ENCODE measurements around the gene TFCP2L1.
"Not testable (repeated sequence)": the region's sequence is repeated elsewhere in the genome, so short reads cannot be mapped to it uniquely, and the experiment has no call there.

Gene TFCP2L1

GRCh38 chr2:121273116-121273515 lies 11.9 kb downstream of the TFCP2L1 start:
- in situ Hi-C loops (cut with MboI; ENCODE audit: low sequenced_read_pairs), result no loop called here

GRCh38 chr2:121272596-121272995 lies 12.4 kb downstream of the TFCP2L1 start:
- in situ Hi-C loops (cut with MboI; ENCODE audit: low sequenced_read_pairs), result no loop called here

GRCh38 chr2:121269436-121269835 lies 15.6 kb downstream of the TFCP2L1 start:
- in situ Hi-C loops (cut with MboI; ENCODE audit: low sequenced_read_pairs), result not testable (repeated sequence)

GRCh38 chr2:121266543-121267106 lies 18.4 kb downstream of the TFCP2L1 start:
- in situ Hi-C loops (cut with MboI; ENCODE audit: low sequenced_read_pairs), result no loop called here

GRCh38 chr2:121263996-121264715 lies 20.8 kb downstream of the TFCP2L1 start:
- in situ Hi-C loops (cut with MboI; ENCODE audit: low sequenced_read_pairs), result no loop called here

GRCh38 chr2:121260370-121261154 lies 24.4 kb downstream of the TFCP2L1 start:
- in situ Hi-C loops (cut with MboI; ENCODE audit: low sequenced_read_pairs), result no loop called here

GRCh38 chr2:121258051-121258450 lies 27.0 kb downstream of the TFCP2L1 start:
- in situ Hi-C loops (cut with MboI; ENCODE audit: low sequenced_read_pairs), result no loop called here

GRCh38 chr2:121257480-121257840 lies 27.5 kb downstream of the TFCP2L1 start:
- in situ Hi-C loops (cut with MboI; ENCODE audit: low sequenced_read_pairs), result no loop called here

- in situ Hi-C loops (cut with MboI; ENCODE audit: low sequenced_read_pairs), result no loop called here
These were observed 28.1 kb downstream of the TFCP2L1 start for GRCh38 chr2:121256720-121257479.

- in situ Hi-C loops (cut with MboI; ENCODE audit: low sequenced_read_pairs), result no loop called here
These were observed 29.6 kb downstream of the TFCP2L1 start for GRCh38 chr2:121255358-121255757.

- in situ Hi-C loops (cut with MboI; ENCODE audit: low sequenced_read_pairs), result no loop called here
These were observed 30.3 kb downstream of the TFCP2L1 start for GRCh38 chr2:121254748-121255147.

GRCh38 chr2:121253674-121254240 lies 31.2 kb downstream of the TFCP2L1 start:
- in situ Hi-C loops (cut with MboI; ENCODE audit: low sequenced_read_pairs), result no loop called here

- in situ Hi-C loops (cut with MboI; ENCODE audit: low sequenced_read_pairs), result no loop called here
These were observed 31.9 kb downstream of the TFCP2L1 start for GRCh38 chr2:121253021-121253673.

GRCh38 chr2:121251497-121251896 lies 33.5 kb downstream of the TFCP2L1 start:
- in situ Hi-C loops (cut with MboI; ENCODE audit: low sequenced_read_pairs), result no loop called here

- in situ Hi-C loops (cut with MboI; ENCODE audit: low sequenced_read_pairs), result no loop called here
These were observed 36.1 kb downstream of the TFCP2L1 start for GRCh38 chr2:121248766-121249343.

- in situ Hi-C loops (cut with MboI; ENCODE audit: low sequenced_read_pairs), result no loop called here
These were observed 37.0 kb downstream of the TFCP2L1 start for GRCh38 chr2:121247971-121248370.

- in situ Hi-C loops (cut with MboI; ENCODE audit: low sequenced_read_pairs), result no loop called here
These were observed 37.5 kb downstream of the TFCP2L1 start for GRCh38 chr2:121247534-121247933.

- in situ Hi-C loops (cut with MboI; ENCODE audit: low sequenced_read_pairs), result no loop called here
These were observed 38.2 kb downstream of the TFCP2L1 start for GRCh38 chr2:121246704-121247255.

- in situ Hi-C loops (cut with MboI; ENCODE audit: low sequenced_read_pairs), result no loop called here
These were observed 39.1 kb downstream of the TFCP2L1 start for GRCh38 chr2:121245913-121246312.
